NCI-H146 treated with DMSO at 0.1 percent for 48 hours (cell line): ENCODE measurements around the gene DMD.

ENCODE experiments used
- DNase-seq: peaks from one replicate; lab custom pipeline; 2025; ENCODE audit not compliant: unreplicated experiment; lab: John Stamatoyannopoulos, UW

The DMD gene

GRCh38 chrX:31092970-31093638, 2118.2 kb downstream of the DMD start:
- no peak for DNase-seq

GRCh38 chrX:31092476-31092875, 2118.9 kb downstream of the DMD start:
- DNase-seq: no peak

GRCh38 chrX:31091819-31092218, 2119.5 kb downstream of the DMD start:
- no peak for DNase-seq

GRCh38 chrX:31074522-31074921, 2136.8 kb downstream of the DMD start:
- DNase-seq: no peak

GRCh38 chrX:31071725-31072124, 2139.6 kb downstream of the DMD start, which contains the start of gene FTHL17:
Gene FTHL17, minus strand, starts transcription at chrX:31072041. Its CDS starts 88 bp downstream, at chrX:31071953.
- DNase-seq: no peak

GRCh38 chrX:31071262-31071661, 2140.1 kb downstream of the DMD start:
- no peak for DNase-seq

- DNase-seq: no peak
Observed at GRCh38 chrX:31070057-31070468, 2141.3 kb downstream of the DMD start.
